ENCODE data around the gene ACAA1.

DNA sequence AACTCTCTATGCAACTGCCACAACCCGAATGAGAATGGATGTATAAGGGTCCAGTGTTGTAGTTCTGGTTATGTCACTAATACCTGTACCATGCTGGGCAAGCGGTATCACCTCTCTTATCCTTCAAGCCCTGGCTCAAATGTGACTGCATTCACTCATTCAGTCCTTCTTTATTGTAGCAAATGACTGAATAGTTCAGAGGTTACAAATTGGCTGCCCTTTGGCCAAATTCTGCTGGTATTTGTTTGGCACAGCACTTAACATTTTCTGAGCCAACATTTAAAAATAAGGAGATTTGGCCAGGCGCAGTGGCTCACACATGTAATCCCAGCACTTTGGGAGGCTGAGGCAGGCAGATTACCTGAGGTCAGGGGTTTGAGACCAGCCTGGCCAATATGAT, 50.4 kb downstream of the ACAA1 start:
- TF ChIP-seq, protein P1, sequence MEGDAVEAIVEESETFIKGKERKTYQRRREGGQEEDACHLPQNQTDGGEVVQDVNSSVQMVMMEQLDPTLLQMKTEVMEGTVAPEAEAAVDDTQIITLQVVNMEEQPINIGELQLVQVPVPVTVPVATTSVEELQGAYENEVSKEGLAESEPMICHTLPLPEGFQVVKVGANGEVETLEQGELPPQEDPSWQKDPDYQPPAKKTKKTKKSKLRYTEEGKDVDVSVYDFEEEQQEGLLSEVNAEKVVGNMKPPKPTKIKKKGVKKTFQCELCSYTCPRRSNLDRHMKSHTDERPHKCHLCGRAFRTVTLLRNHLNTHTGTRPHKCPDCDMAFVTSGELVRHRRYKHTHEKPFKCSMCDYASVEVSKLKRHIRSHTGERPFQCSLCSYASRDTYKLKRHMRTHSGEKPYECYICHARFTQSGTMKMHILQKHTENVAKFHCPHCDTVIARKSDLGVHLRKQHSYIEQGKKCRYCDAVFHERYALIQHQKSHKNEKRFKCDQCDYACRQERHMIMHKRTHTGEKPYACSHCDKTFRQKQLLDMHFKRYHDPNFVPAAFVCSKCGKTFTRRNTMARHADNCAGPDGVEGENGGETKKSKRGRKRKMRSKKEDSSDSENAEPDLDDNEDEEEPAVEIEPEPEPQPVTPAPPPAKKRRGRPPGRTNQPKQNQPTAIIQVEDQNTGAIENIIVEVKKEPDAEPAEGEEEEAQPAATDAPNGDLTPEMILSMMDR (IDR thresholded peaks at IDR 0.05) = no peak
- TF ChIP-seq EZH2 (IDR thresholded peaks at IDR 0.05; ENCODE audit: borderline replicate concordance, insufficient read depth, low read depth, low read length, poor library complexity, severe bottlenecking) = no peak

Measured in B cell (primary cell).